Effector memory CD8-positive, alpha-beta T cell (primary cell): ENCODE data around the gene NAIF1.
"Not testable (repeated sequence)": the region's sequence is repeated elsewhere in the genome, so short reads cannot be mapped to it uniquely, and the experiment has no call there.

Source experiments
- ATAC-seq: fragments of 150-1000 bp; cut with Tn5 transposase; replicated peaks from 2 replicates; pipeline ENCODE4 v1.10.0; 2021; ENCODE audit warnings: mild to moderate bottlenecking, moderate library complexity
- DNase-seq, 3 experiments: peaks; one replicate each; pipeline ENCODE4 v3.0.0; 2021
- H3K27ac Mint-ChIP-seq, 2 donors: one replicate each; pipeline ENCODE4 v1.8.0; 2022; ENCODE audit warnings: mild to moderate bottlenecking in 2 of 2, mixed read lengths in 2 of 2, moderate library complexity in 2 of 2
- H3K27me3 Mint-ChIP-seq, 2 donors: one replicate each; pipeline ENCODE4 v1.8.0; 2022; ENCODE audit warnings: mixed read lengths in 2 of 2
- H3K36me3 Mint-ChIP-seq: one replicate; pipeline ENCODE4 v1.8.0; 2022; ENCODE audit warnings: mild to moderate bottlenecking, moderate library complexity, mixed read lengths; ENCODE audit not compliant: insufficient read depth
- H3K4me1 Mint-ChIP-seq, 2 donors: one replicate each; pipeline ENCODE4 v1.8.0; 2022; ENCODE audit warnings: low read depth in 2 of 2, mixed read lengths in 2 of 2
- H3K4me3 Mint-ChIP-seq, 2 donors: one replicate each; pipeline ENCODE4 v1.8.0; 2022; ENCODE audit warnings: mild to moderate bottlenecking in 2 of 2, mixed read lengths in 2 of 2, moderate library complexity in 2 of 2
- H3K9me3 Mint-ChIP-seq, 2 donors: one replicate each; pipeline ENCODE4 v1.8.0; 2022; ENCODE audit warnings: mixed read lengths in 2 of 2

The NAIF1 gene

DNA sequence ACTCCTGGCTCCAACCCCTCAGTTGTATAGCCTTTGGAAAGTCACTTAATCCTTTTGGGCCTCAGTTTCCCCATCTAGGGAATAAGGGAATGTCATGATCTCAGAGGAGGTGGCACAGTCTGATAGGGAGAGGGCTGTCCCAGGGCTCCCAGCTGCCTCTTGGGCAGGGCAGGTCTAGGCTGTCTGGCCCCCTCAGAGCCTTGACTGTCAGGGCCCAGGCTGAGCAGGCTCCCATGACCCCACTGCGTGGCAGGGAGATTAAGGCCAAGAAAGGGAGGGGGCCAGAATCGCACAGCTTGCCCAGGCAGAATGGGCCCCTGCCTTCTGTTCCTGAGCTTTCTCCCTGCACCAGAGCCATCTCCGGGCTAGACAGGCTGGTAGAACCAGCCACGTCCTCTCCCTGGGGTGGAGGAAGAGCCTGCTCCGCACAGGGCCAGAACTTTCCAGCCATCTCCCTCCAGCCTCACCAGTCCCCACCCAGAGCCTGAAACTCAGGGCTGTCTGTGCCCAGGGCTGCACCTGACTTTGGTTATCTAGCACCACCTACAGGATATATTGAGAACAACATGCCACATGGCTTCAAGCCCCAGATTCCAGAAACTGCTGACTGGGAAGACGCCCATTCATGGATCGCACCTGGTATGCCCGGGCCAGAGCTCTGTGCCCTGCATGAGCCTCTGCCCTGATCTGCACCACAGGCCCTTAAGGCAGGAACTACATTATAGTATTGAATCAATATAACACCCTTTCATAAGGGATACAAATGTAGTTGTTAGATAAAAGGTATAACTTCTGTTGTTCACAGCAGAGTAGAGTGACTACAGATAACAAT is 32.1 kb downstream of the NAIF1 start:
- Mint-ChIP-seq H3K9me3 (no peaks in the 10 kb centered on the region), H3K36me3 (peaks cover 17% of the 10 kb centered on the region), H3K27ac (peak overlapping the region in 1 of 2 donors; percentile 66), H3K27me3 (no peaks in the 10 kb centered on the region), H3K4me1 (peaks cover 22 to 26% of the 10 kb centered on the region in 2 donors), H3K4me3 (peak overlapping the region; percentile 19 to 29)
- ATAC-seq (peak; percentile 40), DNase-seq (peak; percentile 59 to 68 (median 66))

DNA sequence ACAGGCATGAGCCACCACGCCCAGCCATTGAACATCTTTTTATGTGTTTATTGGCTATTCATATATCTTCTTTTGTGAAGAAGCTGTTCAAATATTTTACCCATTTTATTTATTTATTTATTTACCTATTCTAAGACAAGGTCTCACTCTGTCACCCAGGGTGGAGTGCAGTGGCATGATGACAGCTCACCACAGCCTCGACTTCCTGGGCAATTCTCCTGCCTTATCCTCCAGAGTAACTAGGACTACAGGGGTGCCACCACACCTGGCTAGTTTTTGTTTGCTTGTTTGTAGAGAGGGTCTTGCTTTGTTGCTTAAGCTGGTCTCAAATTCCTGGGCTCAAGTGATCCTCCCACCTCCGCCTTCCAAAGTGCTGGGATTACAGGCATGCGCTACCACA is 33.5 kb downstream of the NAIF1 start:
- ATAC-seq: no peak
- H3K9me3 Mint-ChIP-seq: no peaks in the 10 kb centered on the region
- no peaks in the 10 kb centered on the region for H3K27me3 Mint-ChIP-seq
- H3K4me3 Mint-ChIP-seq: peak overlapping the region; percentile 56 to 61
- DNase-seq: no peak
- peaks cover 17% of the 10 kb centered on the region for H3K36me3 Mint-ChIP-seq
- peak overlapping the region; percentile 87 to 90 for H3K27ac Mint-ChIP-seq
- H3K4me1 Mint-ChIP-seq: peaks cover 31 to 32% of the 10 kb centered on the region in 2 donors

DNA sequence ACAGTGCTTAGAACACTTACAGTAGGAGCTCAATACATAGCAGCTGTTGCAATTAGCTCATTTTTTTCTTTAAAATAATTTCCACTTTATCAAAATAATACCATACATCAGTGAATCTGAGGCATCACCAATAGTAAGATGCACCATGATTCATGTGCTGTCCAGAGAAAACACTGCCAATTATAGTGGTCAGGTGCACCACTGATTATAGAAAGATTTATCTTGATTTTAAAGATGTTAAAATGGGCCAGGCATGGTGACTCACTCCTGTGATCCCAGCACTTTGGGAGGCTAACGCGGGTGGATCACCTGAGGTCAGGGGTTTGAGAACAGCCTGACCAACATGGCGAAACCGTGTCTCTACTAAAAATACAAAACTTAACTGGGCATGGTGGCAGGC is 39.4 kb downstream of the NAIF1 start:
- H3K36me3 Mint-ChIP-seq: peaks cover 59% of the 10 kb centered on the region
- peak overlapping the region; percentile 75 to 77 for H3K4me3 Mint-ChIP-seq
- peak overlapping the region; percentile 99 for H3K27ac Mint-ChIP-seq
- DNase-seq: no peak
- ATAC-seq: no peak
- H3K9me3 Mint-ChIP-seq: no peaks in the 10 kb centered on the region
- no peaks in the 10 kb centered on the region for H3K27me3 Mint-ChIP-seq
- H3K4me1 Mint-ChIP-seq: peaks cover 59 to 63% of the 10 kb centered on the region in 2 donors

DNA sequence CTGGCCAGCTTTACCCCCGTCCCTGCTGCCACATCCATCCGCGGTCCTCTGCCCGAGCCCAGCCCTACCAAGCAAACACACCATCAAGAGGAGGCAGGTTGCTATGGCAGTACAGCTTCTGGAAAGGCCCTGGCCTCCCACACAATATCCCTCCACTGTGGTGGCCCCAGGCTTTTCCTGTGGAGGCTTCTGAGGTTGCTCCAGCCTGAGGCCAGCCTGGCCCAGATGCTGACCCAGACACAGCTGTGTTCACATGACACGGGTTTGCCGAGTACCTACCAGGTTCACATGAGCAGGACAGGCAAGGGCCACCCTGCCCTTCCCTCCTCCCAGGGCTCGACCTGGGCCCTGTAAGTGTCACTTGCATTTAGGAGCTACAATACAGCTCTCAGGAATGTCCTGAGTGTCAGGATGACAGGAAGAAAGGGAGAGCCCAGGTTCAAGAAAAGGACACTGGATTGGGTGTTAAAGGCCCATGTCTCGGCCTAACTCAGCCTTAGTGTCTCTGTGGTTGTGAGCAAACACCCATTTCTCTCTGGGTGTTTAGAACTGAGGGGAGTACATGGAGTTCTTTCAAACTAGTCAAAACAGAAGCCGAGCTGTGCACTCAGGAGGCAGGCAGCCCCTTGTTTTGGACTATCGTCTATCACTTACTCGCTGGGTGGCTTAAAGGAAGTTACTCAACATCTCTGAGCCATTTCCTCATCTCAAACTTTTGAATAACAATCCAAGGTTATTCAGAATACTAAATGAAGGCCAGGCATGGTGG is 40.2 kb downstream of the NAIF1 start:
- peaks cover 63% of the 10 kb centered on the region for H3K36me3 Mint-ChIP-seq
- peaks cover 66 to 71% of the 10 kb centered on the region in 2 donors for H3K4me1 Mint-ChIP-seq
- H3K27me3 Mint-ChIP-seq: no peaks in the 10 kb centered on the region
- DNase-seq (peak; percentile 44 to 60 (median 47)), ATAC-seq (peak; percentile 29)
- peak overlapping the region; percentile 99 for H3K27ac Mint-ChIP-seq
- H3K9me3 Mint-ChIP-seq: no peaks in the 10 kb centered on the region
- peak overlapping the region; percentile 75 to 77 for H3K4me3 Mint-ChIP-seq

DNA sequence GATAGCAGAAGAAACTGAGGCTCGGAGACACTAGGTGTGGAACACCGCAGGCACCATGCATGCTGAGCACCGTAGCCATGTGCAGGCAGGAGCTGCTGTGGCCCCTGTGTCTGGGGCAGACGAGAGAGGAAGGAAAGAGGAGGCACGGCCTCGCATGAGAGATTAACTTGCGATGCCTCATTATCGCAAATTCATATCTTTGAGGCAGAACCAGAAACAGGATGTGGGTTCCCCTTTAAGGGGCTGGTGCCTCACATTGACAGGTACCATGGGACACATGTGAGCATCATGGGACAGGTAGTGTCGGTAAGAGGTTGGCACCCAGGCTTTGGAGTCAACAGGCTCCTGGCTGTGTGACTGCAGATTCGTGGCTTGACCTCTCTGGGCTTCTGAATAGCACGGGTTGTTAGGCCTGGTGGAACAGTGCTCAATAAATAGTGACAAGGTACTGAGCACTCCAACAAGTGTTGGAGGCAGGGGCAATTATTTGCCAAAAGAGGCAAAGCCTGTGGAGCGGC is 40.8 kb downstream of the NAIF1 start:
- peaks cover 70 to 77% of the 10 kb centered on the region in 2 donors for H3K4me1 Mint-ChIP-seq

DNA sequence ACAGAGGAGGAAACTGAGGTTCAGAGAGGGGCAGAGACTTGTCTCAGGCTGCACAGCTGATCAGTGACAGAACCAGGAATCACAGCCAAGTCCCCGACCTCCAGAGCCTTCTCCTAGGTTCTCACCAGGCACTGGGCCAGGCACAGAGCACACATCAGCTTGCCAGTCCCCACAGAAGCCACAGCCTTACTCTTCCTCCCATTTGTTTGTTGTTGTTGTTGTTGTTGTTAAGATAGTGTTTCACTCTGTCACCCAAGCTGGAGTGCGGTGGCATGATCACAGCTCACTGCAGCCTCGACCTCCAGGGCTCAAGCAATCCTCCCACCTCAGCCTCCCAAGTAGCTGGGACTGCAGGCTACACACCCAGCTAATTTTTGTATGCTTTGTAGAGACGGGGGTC is 41.4 kb downstream of the NAIF1 start:
- H3K4me1 Mint-ChIP-seq: peaks cover 71 to 78% of the 10 kb centered on the region in 2 donors
- peak; percentile 6 for ATAC-seq
- no peaks in the 10 kb centered on the region for H3K9me3 Mint-ChIP-seq
- DNase-seq: no peak
- H3K36me3 Mint-ChIP-seq: peaks cover 58% of the 10 kb centered on the region
- peak overlapping the region; percentile 75 to 77 for H3K4me3 Mint-ChIP-seq
- peak overlapping the region; percentile 99 for H3K27ac Mint-ChIP-seq
- H3K27me3 Mint-ChIP-seq: no peaks in the 10 kb centered on the region

More for the DNA sequence above, 40.8 kb downstream of the NAIF1 start:
- Mint-ChIP-seq H3K4me3 (peak overlapping the region; percentile 75 to 77), H3K9me3 (no peaks in the 10 kb centered on the region), H3K27ac (peak overlapping the region; percentile 99), H3K36me3 (peaks cover 63% of the 10 kb centered on the region), H3K27me3 (no peaks in the 10 kb centered on the region)
- ATAC-seq (peak; percentile 70), DNase-seq (peak; percentile 75 to 79 (median 77))

DNA sequence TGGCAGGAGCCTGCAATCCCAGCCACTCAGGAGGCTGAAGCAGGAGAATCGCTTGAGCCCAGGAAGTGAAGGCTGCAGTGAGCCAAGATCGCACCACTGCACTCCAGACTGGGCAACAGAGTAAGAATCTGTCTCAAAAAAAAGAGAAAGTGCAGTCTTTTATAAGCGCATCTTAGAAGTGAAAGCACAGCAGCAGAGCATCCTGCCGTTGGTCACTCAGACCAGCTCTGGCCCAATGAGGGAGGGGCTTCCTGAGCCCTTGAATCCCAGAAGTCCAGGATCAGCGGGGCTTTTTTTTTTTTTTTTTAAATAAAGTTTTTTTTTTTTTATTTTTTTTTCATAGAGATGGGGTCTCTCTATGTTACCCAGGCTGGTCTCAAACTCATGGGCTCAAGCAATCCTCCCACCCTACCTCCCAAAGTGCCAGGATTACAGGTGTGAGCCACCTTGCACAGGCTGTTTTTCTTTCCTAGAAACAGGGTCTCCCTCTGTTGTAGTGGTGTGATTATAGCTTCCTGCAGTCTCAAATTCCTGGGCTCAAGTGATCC is 42.3 kb downstream of the NAIF1 start:
- Mint-ChIP-seq H3K36me3 (peaks cover 57% of the 10 kb centered on the region), H3K9me3 (no peaks in the 10 kb centered on the region), H3K4me3 (peak overlapping the region; percentile 75 to 77), H3K4me1 (peaks cover 71 to 75% of the 10 kb centered on the region in 2 donors), H3K27me3 (no peaks in the 10 kb centered on the region), H3K27ac (peak overlapping the region; percentile 99)
- ATAC-seq: no peak
- no peak for DNase-seq

DNA sequence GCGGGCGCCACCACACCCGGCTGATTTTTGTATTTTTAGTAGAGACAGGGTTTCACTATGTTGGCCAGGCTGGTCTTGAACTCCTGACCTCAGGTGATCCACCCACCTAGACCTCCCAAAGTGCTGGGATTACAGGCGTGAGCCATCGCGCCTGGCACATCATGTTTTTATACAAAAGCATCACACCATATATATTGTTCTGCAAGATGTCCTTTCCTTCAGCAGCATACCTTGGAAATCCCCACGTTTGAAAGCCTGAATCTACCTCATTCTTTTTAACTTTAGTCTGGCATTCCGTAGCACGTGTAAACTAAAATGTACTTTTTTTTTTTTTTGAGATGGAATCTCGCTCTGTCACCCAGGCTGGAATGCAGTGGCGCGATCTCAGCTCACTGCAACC is 43.4 kb downstream of the NAIF1 start:
- Mint-ChIP-seq H3K4me3 (peak overlapping the region; percentile 55 to 63), H3K4me1 (peaks cover 66 to 69% of the 10 kb centered on the region in 2 donors), H3K27ac (peak overlapping the region; percentile 99), H3K36me3 (peaks cover 57% of the 10 kb centered on the region)
- DNase-seq, ATAC-seq, H3K27me3 Mint-ChIP-seq, H3K9me3 Mint-ChIP-seq: not testable (repeated sequence)

DNA sequence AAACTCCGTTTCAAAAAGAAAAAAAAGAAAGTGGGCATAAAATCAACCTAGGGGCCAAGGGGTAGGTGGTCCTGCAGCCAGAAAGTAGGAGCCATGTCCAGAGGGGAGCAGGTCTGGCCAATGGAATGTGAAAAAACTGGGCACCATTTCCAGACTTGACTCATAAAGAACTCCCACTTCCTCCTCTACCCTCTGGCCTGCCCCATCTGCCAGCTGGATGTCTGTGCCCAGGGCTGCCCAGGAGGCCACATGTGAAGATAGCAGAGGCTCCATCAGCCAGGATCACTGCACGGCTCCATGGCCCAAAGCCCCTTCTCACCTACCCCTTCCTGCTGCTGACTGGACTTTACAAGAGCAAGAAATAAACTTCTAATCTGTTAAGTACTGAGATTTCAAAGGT is 44.2 kb downstream of the NAIF1 start:
- Mint-ChIP-seq H3K4me3 (peak overlapping the region; percentile 55 to 63), H3K4me1 (peaks cover 61 to 64% of the 10 kb centered on the region in 2 donors), H3K27ac (peak overlapping the region; percentile 99), H3K27me3 (no peaks in the 10 kb centered on the region), H3K9me3 (no peaks in the 10 kb centered on the region), H3K36me3 (peaks cover 52% of the 10 kb centered on the region)
- DNase-seq: no peak
- no peak for ATAC-seq

DNA sequence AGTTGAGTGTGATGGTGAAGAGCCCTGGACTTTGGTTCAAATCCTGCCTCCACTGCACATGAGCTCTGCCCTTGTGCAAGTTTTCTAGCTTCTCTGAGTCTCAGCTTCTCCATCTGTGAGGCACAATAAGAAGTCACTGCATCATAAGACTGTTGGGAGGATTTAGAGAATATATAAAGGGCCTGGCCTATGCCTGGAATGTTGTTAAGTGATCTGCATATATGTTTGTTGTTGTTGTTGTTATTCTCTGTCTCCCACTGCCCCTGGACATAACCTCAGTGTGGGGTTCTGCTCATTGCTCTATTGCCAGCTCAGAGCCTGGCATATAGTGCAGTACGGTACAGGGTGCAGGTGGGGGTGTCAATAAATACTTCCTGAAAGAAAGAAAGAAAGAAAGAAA is 46.0 kb downstream of the NAIF1 start:
- Mint-ChIP-seq H3K36me3 (peaks cover 35% of the 10 kb centered on the region), H3K27ac (peak overlapping the region; percentile 99), H3K9me3 (no peaks in the 10 kb centered on the region), H3K4me1 (peaks cover 43 to 48% of the 10 kb centered on the region in 2 donors), H3K27me3 (no peaks in the 10 kb centered on the region), H3K4me3 (peak overlapping the region; percentile 55)
- DNase-seq (no peak), ATAC-seq (no peak)

DNA sequence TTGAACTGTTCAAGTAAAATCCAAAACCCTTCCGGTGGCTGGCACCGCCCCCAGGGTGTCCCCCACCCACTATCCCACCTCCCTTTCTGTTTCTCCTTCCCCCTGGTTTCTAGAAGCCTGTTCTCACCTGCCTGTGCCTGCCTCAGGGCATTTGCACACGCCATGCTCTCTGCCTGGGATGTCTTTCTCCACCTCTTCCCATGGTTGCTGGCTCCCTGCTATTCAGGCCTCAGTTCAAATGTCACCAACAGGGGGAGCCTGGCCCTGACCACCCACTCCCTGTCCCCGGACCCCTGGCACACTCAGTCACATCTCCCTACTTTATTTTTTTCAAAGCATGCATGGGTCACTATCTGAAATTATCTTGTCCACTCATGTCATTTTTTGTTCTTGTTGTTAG is 46.4 kb downstream of the NAIF1 start:
- Mint-ChIP-seq H3K9me3 (no peaks in the 10 kb centered on the region), H3K27ac (peak overlapping the region; percentile 99), H3K27me3 (no peaks in the 10 kb centered on the region), H3K4me1 (peaks cover 39 to 44% of the 10 kb centered on the region in 2 donors), H3K36me3 (peaks cover 30% of the 10 kb centered on the region), H3K4me3 (no peak overlapping the region)
- ATAC-seq (no peak), DNase-seq (no peak)

DNA sequence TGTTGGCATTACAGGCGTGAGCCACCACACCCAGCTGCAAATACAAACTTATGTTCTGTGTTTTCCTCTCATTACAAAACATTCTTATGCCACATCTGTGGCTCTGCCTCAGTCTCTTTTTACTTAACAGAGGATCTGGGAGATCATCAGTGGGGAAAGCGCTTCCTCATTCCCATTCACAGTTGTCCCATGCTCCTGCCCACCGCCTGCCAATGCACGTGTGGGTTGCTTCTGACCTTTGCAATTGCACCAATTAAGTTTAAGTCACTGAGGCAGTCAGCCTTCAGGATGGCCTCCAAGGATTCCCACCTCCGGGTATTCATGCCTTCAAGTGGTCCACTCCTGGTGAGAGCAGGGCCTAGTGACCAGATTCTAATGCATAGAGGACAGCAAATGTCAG is 51.4 kb downstream of the NAIF1 start:
- Mint-ChIP-seq H3K36me3 (no peaks in the 10 kb centered on the region), H3K9me3 (no peaks in the 10 kb centered on the region), H3K27me3 (no peaks in the 10 kb centered on the region), H3K4me3 (no peak overlapping the region), H3K4me1 (peaks cover 1 to 5% of the 10 kb centered on the region in 2 donors), H3K27ac (no peak overlapping the region)
- ATAC-seq (no peak), DNase-seq (no peak)
